B cell (primary cell): ENCODE measurements around the gene PLVAP. TPM values are rescaled to one million over a fixed set of nuclear protein-coding genes. Genes with fewer than 3 reads are reported as not detected.

Experiments used
- ATAC-seq: fragments of 200-7000 bp; cut with Tn5 transposase; one replicate; pipeline ENCODE4 v1.10.0; 2021; ENCODE audit warnings: low read depth, mild to moderate bottlenecking, moderate number of reproducible peaks, moderate library complexity
- CTCF ChIA-PET: fragments of 350-600 bp; sonication (Branson Sonifier 250); formaldehyde crosslinking; loops from one replicate; lab custom pipeline; 2021; ENCODE audit warnings: antibody characterized with exemption, inconsistent platforms; lab: Charles Lee
- POLR2A ChIA-PET: fragments of 350-600 bp; sonication (Branson Sonifier 250); formaldehyde crosslinking; loops from one replicate; lab custom pipeline; 2021; ENCODE audit warnings: antibody characterized with exemption; lab: Charles Lee
- DNase-seq: peaks from one replicate; pipeline ENCODE4 v3.0.0; 2013
- H2AFZ ChIP-seq: 2 replicates; pipeline ENCODE4 v1.6.1; 2012; ENCODE audit warnings: mild to moderate bottlenecking, low read depth, low read length; ENCODE audit not compliant: insufficient read depth, poor library complexity, severe bottlenecking
- H3K27ac ChIP-seq, 2 donors: 1 replicate in 1 of 2; 2 replicates in 1 of 2; pipeline ENCODE4 v1.5.1; 2012 to 2013; ENCODE audit warnings: low read length in 2 of 2, mild to moderate bottlenecking in 2 of 2, moderate library complexity in 1 of 2
- H3K27me3 ChIP-seq, 4 experiments: fragments of 200-600 bp in 1 of 4; sonication (generic) in 1 of 4; replicated peaks in 1 of 4; 1 replicate in 2 of 4; 2 replicates in 2 of 4; pipeline versions ENCODE4 v1.6.1 to v1.7.0; 2013 to 2016; ENCODE audit warnings: low read length in 3 of 4, mild to moderate bottlenecking in 2 of 4, mixed read lengths in 1 of 4, moderate library complexity in 1 of 4; ENCODE audit not compliant: insufficient read depth in 4 of 4, control insufficient read depth in 3 of 4; ENCODE audit errors: control extremely low read depth in 1 of 4
- H3K36me3 ChIP-seq, 2 experiments: replicated peaks in 1 of 2; 1 replicate in 1 of 2; 2 replicates in 1 of 2; pipeline versions ENCODE4 v1.6.1 to v1.7.1; 2013; ENCODE audit warnings: low read length in 1 of 2; ENCODE audit not compliant: insufficient read depth in 2 of 2, control insufficient read depth in 1 of 2; ENCODE audit errors: control extremely low read depth in 1 of 2, extremely low read depth in 1 of 2
- H3K4me1 ChIP-seq, 2 donors: fragments of 200-600 bp in 1 of 2; sonication (generic) in 1 of 2; 1 replicate in 1 of 2; 2 replicates in 1 of 2; pipeline versions ENCODE4 v1.5.1 to v1.6.1; 2013 to 2017; ENCODE audit warnings: low read length in 2 of 2; ENCODE audit not compliant: control insufficient read depth in 2 of 2, insufficient read depth in 2 of 2
- H3K4me2 ChIP-seq: replicated peaks from 2 replicates; pipeline ENCODE3; 2012; ENCODE audit warnings: mild to moderate bottlenecking, low read depth, low read length; ENCODE audit not compliant: poor library complexity, severe bottlenecking
- H3K4me3 ChIP-seq, 5 experiments: fragments of 200-600 bp in 1 of 5; sonication (generic) in 1 of 5; 1 replicate in 3 of 5; 2 replicates in 2 of 5; pipeline versions ENCODE4 v1.5.1 to v1.7.0; 2011 to 2016; ENCODE audit warnings: low read length in 4 of 5, mild to moderate bottlenecking in 4 of 5, low read depth in 2 of 5, control low read depth in 1 of 5, moderate library complexity in 1 of 5; ENCODE audit not compliant: insufficient read depth in 1 of 5; ENCODE audit errors: control extremely low read depth in 1 of 5, extremely low read depth in 1 of 5
- H3K79me2 ChIP-seq: fragments of 200-600 bp; sonication (generic); one replicate; pipeline ENCODE4 v1.6.0; 2016; ENCODE audit warnings: low read length; ENCODE audit not compliant: control insufficient read depth, insufficient read depth
- H3K9ac ChIP-seq: fragments of 200-600 bp; sonication (generic); 2 replicates; pipeline ENCODE4 v1.6.1; 2017; ENCODE audit warnings: mild to moderate bottlenecking, low read length, moderate library complexity
- H3K9me3 ChIP-seq, 3 donors: one replicate each; pipeline versions ENCODE4 v1.6.1 to v1.7.1; 2013; ENCODE audit warnings: low read length in 2 of 3; ENCODE audit not compliant: control insufficient read depth in 2 of 3, insufficient read depth in 1 of 3; ENCODE audit errors: control extremely low read depth in 1 of 3
- H4K20me1 ChIP-seq: 2 replicates; pipeline ENCODE4 v1.6.0; 2012; ENCODE audit warnings: mild to moderate bottlenecking, low read length; ENCODE audit not compliant: insufficient read depth, control insufficient read depth, poor library complexity, severe bottlenecking
- H3K27ac Mint-ChIP-seq: one replicate; pipeline ENCODE4 v1.8.0; 2021; ENCODE audit warnings: mixed read lengths
- H3K27me3 Mint-ChIP-seq: one replicate; pipeline ENCODE4 v1.8.0; 2021; ENCODE audit warnings: mixed read lengths
- H3K4me1 Mint-ChIP-seq: one replicate; pipeline ENCODE4 v1.8.0; 2021; ENCODE audit warnings: mixed read lengths
- H3K4me3 Mint-ChIP-seq: one replicate; pipeline ENCODE4 v1.8.0; 2021; ENCODE audit warnings: mixed read lengths
- H3K9me3 Mint-ChIP-seq: one replicate; pipeline ENCODE4 v1.8.0; 2022; ENCODE audit warnings: mixed read lengths; ENCODE audit not compliant: insufficient read depth
- EZH2 ChIP-seq: IDR thresholded peaks from 2 replicates; pipeline ENCODE4 v1.6.1; 2012; ENCODE audit warnings: borderline replicate concordance, low read depth, mild to moderate bottlenecking, moderate library complexity, low read length; ENCODE audit not compliant: insufficient read depth, poor library complexity, severe bottlenecking
- WGBS: methylation state at CpG from one replicate; pipeline ENCODE4 v1.1.5; 2013; ENCODE audit warnings: missing lambda C conversion rate; ENCODE audit not compliant: insufficient coverage; 5-methylcytosine and 5-hydroxymethylcytosine counted together
- intact Hi-C: fragments of 100-400 bp; cut with micrococcal nuclease; formaldehyde crosslinking; loops from one replicate; pipeline ENCODE4 v1.10.0; 2022
- polyA plus RNA-seq: library from polyadenylated mRNA; depleted of rRNA; stranded (reverse); fragments of >200 nt; gene quantifications from 2 replicates; pipeline ENCODE4 v1.2.3, GENCODE V29; 2012
- total RNA-seq, 2 donors: library from RNA; stranded (reverse); fragments of 120-200 nt in 1 of 2; gene quantifications; 1 replicate in 1 of 2; 2 replicates in 1 of 2; pipeline versions ENCODE4 v1.2.3 to v1.2.4, GENCODE V29; 2013 to 2022
- TF ChIP-seq, protein P1 (sequence below): fragments of 200-600 bp; IDR thresholded peaks from one replicate; pipeline ENCODE4 v1.8.0; 2022; ENCODE audit warnings: antibody characterized with exemption, mild to moderate bottlenecking

Gene PLVAP
- total and polyA plus RNA-seq, 2 donors (not counting 1 experiment from before 2014, with no cell fraction given): 0.06 TPM; not detected in 1

DNA sequence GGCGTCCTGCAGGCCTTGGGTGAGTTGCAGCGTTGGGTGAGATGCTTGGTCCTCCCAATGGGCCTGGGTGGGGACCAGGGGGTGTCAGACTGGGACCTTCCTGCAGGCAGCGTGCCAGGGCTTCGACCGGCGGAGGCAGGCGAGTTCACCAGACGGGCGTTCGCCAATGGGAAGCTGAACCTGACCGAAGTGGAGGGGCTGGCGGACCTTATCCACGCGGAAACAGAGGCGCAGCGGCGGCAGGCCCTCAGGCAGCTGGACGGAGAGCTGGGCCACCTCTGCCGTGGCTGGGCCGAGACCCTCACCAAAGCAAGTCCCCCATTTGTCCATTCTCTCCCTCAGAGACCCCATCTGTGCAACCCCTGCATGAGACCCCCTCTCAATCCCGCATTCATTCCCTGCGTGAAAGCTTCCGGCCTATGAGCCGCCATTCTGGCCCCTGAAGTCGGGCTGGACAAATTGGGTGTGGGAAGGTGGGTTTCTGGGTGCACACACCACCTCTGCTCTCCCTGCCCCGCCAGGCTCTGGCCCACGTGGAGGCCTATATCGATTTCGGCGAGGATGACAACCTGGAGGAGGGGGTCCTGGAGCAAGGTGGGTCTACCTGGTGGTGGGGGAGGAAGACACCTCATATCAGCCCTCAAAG lies 38.6 kb downstream of the PLVAP start:
- Mint-ChIP-seq H3K4me1 (peaks cover 38% of the 10 kb centered on the region), H3K9me3 (no peaks in the 10 kb centered on the region), H3K27ac (no peak overlapping the region), H3K27me3 (no peaks in the 10 kb centered on the region), H3K4me3 (peak overlapping the region; percentile 92)
- Histone ChIP-seq H3K4me2 (peak overlapping the region; percentile 99), H3K79me2 (peaks cover 9% of the 10 kb centered on the region), H3K9me3 (no peaks in the 10 kb centered on the region), H3K27me3 (no peaks in the 10 kb centered on the region), H4K20me1 (no peaks in the 10 kb centered on the region), H2AFZ (peak overlapping the region; percentile 100), H3K36me3 (no peaks in the 10 kb centered on the region), H3K4me1 (peaks cover 19 to 32% of the 10 kb centered on the region in 2 donors), H3K27ac (no peak overlapping the region), H3K4me3 (peak overlapping the region in 3 of 5 experiments; percentile 55 to 97 (median 79)), H3K9ac (peak overlapping the region; percentile 90)
- DNase-seq (no peak), ATAC-seq (no peak)
- POLR2A ChIA-PET: interaction anchor here (0.8 to 0.9 kb wide), 2 partner anchors 10 to 81 kb away, joined by 3 to 6 read pairs; partner anchors contain the start of gene MVB12A
- 92% methylated on average over 21 of the region's 30 CpGs for WGBS
- CTCF ChIA-PET: interaction anchor here (0.9 kb wide), 1 partner anchor 29 kb away, joined by 3 read pairs; the partner anchor contains the start of gene DDA1
- TF ChIP-seq EZH2: no peak
- TF ChIP-seq, protein P1, sequence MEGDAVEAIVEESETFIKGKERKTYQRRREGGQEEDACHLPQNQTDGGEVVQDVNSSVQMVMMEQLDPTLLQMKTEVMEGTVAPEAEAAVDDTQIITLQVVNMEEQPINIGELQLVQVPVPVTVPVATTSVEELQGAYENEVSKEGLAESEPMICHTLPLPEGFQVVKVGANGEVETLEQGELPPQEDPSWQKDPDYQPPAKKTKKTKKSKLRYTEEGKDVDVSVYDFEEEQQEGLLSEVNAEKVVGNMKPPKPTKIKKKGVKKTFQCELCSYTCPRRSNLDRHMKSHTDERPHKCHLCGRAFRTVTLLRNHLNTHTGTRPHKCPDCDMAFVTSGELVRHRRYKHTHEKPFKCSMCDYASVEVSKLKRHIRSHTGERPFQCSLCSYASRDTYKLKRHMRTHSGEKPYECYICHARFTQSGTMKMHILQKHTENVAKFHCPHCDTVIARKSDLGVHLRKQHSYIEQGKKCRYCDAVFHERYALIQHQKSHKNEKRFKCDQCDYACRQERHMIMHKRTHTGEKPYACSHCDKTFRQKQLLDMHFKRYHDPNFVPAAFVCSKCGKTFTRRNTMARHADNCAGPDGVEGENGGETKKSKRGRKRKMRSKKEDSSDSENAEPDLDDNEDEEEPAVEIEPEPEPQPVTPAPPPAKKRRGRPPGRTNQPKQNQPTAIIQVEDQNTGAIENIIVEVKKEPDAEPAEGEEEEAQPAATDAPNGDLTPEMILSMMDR: no peak
- intact Hi-C loops: no loop called here
